GM12874 (cell line): Measurements from ENCODE around the gene ARFGEF3.
A peak's percentile ranks its signal among the peaks of the same experiment; 100 is the strongest.

Experiments used
- TF ChIP-seq, protein P1 (sequence below): IDR thresholded peaks from 2 replicates; pipeline ENCODE4 v1.5.1; 2011; ENCODE audit warnings: low read depth, mild to moderate bottlenecking, control low read depth, low read length, moderate library complexity; ENCODE audit not compliant: insufficient read depth

Gene ARFGEF3

DNA sequence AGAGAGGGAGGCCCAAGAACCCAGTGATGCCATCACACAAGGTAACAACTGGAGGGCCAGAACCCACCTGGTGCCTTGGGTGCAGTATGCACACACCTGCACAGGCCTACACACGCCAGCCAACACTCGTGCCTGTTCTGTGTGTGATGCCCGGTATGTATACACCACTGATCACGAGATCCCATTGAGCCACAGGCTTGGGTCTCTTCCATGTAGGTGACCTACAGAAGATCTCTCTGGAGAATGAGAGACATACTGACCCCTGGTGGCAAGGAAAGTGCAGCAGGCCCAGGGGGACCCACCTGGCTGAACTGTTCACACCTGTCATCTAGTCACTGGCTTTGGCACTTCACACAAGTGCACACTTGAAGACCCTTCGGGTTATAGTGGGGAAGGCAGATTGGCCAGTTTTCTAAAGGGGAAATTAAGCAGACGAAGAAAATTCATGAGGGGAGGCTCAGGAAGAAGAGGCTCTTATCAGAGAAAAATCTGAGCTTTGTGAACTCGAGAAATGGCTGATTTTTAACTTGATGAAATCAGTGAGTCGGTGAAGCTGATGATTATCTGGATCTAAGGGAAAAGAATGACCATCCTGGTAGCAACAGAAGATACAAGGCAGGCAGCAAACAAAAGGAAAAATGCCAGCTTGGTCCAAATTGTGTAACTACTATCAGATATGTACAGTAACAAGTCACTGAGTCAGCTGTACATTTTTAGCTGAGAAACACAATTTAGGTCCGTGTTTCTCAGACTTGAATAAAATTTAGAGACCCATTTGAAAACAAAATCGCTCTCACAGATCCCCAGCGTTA lies 125.6 kb downstream of the ARFGEF3 start:
- TF ChIP-seq, protein P1, sequence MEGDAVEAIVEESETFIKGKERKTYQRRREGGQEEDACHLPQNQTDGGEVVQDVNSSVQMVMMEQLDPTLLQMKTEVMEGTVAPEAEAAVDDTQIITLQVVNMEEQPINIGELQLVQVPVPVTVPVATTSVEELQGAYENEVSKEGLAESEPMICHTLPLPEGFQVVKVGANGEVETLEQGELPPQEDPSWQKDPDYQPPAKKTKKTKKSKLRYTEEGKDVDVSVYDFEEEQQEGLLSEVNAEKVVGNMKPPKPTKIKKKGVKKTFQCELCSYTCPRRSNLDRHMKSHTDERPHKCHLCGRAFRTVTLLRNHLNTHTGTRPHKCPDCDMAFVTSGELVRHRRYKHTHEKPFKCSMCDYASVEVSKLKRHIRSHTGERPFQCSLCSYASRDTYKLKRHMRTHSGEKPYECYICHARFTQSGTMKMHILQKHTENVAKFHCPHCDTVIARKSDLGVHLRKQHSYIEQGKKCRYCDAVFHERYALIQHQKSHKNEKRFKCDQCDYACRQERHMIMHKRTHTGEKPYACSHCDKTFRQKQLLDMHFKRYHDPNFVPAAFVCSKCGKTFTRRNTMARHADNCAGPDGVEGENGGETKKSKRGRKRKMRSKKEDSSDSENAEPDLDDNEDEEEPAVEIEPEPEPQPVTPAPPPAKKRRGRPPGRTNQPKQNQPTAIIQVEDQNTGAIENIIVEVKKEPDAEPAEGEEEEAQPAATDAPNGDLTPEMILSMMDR: peak; percentile 89

DNA sequence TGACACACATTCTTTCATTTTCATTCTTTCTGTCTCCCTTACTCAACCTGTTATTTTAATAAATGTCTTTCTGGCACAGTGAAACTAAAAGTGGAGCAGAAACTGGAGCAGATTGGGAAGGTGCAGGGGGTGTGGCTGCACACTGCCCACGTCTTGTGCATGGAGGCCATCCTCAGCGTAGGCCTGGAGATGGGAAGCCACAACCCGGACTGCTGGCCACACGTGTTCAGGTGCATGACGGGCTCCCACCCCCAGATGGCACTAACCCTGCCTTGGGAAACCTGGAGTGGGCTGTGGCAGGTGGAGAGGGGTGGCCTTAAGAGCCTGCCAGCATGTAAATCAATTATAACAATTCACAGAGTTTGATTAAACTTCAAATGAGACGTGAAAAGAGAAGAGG lies 128.0 kb downstream of the ARFGEF3 start:
- TF ChIP-seq, protein P1: peak; percentile 40

DNA sequence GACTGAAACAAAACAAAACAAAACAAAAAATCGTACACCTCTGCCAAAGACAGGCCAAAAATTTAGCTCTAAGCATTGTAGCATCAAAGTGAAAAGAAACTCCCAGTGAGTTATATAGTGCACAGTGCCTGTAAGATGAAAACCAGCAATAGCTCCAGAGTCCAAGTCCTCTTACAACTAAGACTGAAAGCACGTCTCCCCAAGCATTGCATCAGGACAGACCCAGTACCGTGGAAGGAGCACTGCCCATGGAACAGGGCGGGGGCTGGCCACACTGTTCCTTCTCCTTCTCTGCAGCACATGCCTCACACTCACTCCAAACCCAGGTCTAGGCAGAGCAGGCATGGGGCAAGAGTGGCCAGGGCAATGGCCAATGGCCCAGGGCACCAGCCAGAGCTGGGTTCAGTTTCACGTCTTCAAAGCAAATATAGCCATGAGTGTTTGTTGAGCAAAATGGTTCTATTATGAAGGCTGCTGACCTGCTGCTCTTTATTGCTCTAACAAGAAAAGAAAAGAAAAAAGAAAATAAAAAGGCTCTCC lies 128.8 kb downstream of the ARFGEF3 start:
- TF ChIP-seq, protein P1: no peak

DNA sequence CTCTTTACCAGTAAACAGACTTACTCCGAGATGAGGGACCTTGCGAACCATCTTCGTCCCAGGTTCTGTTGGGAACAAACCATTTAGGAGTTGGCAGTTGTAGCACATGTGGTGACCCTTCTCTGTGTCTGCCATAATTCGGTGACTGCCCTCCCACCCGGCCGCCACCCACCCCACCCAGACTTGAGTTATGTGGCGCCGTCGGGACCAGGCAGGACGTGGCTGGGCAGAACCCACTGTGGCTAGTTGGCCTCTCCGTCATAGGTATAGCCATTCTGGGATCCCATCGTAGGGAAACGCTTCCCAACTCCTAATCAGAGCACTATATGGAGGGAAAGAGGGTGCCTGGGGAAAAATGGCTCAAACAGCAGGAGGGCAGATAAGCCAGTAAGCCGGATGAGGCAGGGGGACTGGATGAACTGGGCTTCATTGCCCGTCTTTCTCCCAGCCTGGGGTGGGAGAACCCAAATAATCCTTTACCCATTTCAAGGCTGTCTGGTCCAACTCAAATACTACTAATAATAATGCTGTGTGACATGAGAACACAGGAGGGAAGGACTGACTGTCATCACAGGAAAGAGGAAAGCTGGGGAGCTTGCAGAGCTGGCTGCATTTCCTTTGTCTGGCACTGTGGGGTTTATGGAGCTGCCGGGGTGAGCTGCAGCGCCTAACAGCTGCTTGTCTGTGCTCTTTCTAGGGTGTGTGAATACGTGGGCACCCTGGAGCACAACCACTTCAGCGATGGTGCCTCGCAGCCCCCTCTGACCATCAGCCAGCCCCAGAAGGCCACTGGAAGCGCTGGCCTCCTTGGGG lies 129.5 kb downstream of the ARFGEF3 start:
- TF ChIP-seq, protein P1: no peak

DNA sequence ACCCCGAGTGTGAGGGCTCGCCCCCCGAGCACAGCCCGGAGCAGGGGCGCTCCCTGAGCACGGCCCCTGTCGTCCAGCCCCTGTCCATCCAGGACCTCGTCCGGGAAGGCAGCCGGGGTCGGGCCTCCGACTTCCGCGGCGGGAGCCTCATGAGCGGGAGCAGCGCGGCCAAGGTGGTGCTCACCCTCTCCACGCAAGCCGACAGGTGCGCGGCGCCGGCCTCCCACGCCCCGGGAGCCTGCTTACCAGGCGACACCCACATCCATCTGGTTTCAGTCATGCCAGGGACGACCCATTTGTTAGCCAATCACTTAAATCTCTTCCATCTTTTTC lies 130.1 kb downstream of the ARFGEF3 start:
- TF ChIP-seq, protein P1: no peak

DNA sequence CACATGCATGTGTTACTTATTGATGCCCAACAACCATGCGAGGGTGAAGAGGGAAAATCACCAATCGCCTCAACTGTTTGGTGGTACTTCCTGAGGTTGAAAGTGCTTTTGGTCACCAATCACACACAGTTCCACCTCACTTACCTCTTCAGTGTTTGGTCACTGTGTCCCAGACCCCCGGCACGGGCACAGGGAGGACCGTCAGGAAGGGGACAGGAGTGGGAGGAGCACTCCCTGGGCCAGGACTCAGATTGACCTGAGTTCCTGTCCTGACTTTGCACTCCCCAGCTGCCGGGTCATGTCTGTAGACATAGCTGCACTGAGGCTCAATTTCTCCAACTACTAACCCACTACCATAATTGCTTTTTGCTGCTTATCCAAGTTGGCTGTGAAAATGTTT lies 130.7 kb downstream of the ARFGEF3 start:
- TF ChIP-seq, protein P1: no peak
